SK-N-SH treated with all-trans-retinoic acid at 6 μM for 48 hours (cell line): ENCODE data around the gene HSPG2.

Experiments
- ATAC-seq: fragments of 200-7000 bp; cut with Tn5 transposase; 3 replicates; pipeline ENCODE4 v1.9.1; 2020; ENCODE audit warnings: mild to moderate bottlenecking, moderate library complexity
- CSDC2 ChIP-seq: fragments of 250-450 bp; sonication (Bioruptor Pico); IDR thresholded peaks from 2 replicates; pipeline ENCODE4 v1.5.0; 2020; ENCODE audit warnings: mild to moderate bottlenecking, moderate library complexity
- ESRRG ChIP-seq: fragments of 250-450 bp; sonication (Bioruptor Pico); IDR thresholded peaks from 2 replicates; pipeline ENCODE4 v1.6.1; 2021; ENCODE audit warnings: mild to moderate bottlenecking
- GLIS3 ChIP-seq: fragments of 250-450 bp; sonication (Bioruptor Pico); IDR thresholded peaks from 2 replicates; pipeline ENCODE4 v1.5.0; 2020; ENCODE audit warnings: mild to moderate bottlenecking, moderate library complexity
- ISL1 ChIP-seq: fragments of 250-450 bp; sonication (Bioruptor Pico); IDR thresholded peaks from 2 replicates; pipeline ENCODE4 v2.1.2; 2022; ENCODE audit warnings: mild to moderate bottlenecking, moderate library complexity
- OSR1 ChIP-seq: fragments of 250-450 bp; sonication (Bioruptor Pico); IDR thresholded peaks from 2 replicates; pipeline ENCODE4 v1.8.0; 2022; ENCODE audit warnings: moderate library complexity, mild to moderate bottlenecking, inconsistent platforms
- PPARA ChIP-seq: fragments of 250-450 bp; sonication (Bioruptor Pico); IDR thresholded peaks from 2 replicates; pipeline ENCODE4 v1.5.0; 2020; ENCODE audit warnings: mild to moderate bottlenecking, borderline replicate concordance
- RARB ChIP-seq: fragments of 250-450 bp; sonication (Bioruptor Pico); IDR thresholded peaks from 2 replicates; pipeline ENCODE4 v1.8.0; 2021; ENCODE audit warnings: mild to moderate bottlenecking, moderate library complexity
- TCF4 ChIP-seq: fragments of 250-450 bp; sonication (Bioruptor Pico); IDR thresholded peaks from 2 replicates; pipeline ENCODE4 v1.8.0; 2021; ENCODE audit warnings: mild to moderate bottlenecking, moderate library complexity, borderline replicate concordance
- ZC3H10 ChIP-seq: fragments of 250-450 bp; sonication (Bioruptor Pico); IDR thresholded peaks from 2 replicates; pipeline ENCODE4 v1.5.1; 2021; ENCODE audit warnings: mild to moderate bottlenecking, moderate library complexity
- ZFP30 ChIP-seq: fragments of 450-650 bp; formaldehyde crosslinking; IDR thresholded peaks from 2 replicates; pipeline ENCODE4 v1.5.0; 2022; ENCODE audit warnings: mild to moderate bottlenecking, moderate library complexity
- ZNF70 ChIP-seq: fragments of 450-650 bp; formaldehyde crosslinking; IDR thresholded peaks from 2 replicates; pipeline ENCODE4 v1.5.0; 2020; ENCODE audit warnings: mild to moderate bottlenecking, moderate library complexity
- ZNF8 ChIP-seq: fragments of 450-650 bp; formaldehyde crosslinking; IDR thresholded peaks from 2 replicates; pipeline ENCODE4 v1.5.0; 2020; ENCODE audit warnings: mild to moderate bottlenecking, moderate library complexity
- TF ChIP-seq, protein P1 (sequence below): fragments of 250-450 bp; sonication (Bioruptor Pico); IDR thresholded peaks from 2 replicates; pipeline ENCODE4 v1.8.0; 2020; ENCODE audit warnings: mild to moderate bottlenecking, moderate library complexity, borderline replicate concordance
- TF ChIP-seq, protein P2 (sequence below): fragments of 250-450 bp; sonication (Bioruptor Pico); IDR thresholded peaks from 2 replicates; pipeline ENCODE4 v1.5.0; 2020; ENCODE audit warnings: mild to moderate bottlenecking, moderate library complexity

The HSPG2 gene

DNA sequence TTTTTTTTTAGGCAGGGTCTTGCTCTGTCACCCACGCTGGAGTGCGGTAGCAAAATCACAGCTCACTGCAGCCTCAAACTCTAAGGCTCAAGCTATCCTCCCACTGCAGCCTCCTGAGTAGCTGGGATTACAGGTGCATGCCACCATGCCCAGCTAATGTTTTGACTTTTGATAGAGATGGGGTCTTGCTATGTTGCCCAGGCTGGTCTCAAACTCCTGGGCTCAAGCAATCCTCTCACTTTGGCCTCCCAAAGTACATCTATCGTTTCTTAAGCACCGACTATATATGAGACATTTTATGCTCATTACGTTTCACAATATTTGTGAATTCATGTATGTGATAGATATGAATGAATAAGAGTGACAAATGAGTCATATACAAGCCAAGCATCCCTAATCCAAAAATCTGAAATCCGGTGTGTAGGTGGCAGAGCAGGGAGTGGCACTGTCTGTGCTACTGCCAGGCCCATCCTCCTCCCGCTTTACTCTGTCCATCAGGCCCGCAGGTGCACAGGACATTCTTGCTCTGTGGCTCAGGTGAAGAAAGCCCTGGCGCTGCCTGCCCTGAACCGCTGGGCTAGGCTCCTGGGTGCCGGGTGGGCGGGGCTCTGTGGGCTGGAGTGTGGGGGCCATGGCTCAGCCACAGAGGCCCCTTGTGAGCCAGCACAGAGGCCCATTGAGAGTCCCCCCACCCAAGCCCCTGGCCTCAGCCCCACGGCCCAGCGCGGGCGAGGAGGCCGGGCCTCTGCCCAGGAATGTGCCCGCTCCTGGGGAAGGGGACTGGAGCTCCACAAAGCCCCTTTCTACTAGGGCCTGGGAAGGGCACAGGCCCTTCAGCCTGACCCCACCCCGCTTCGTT lies 45.3 kb downstream of the HSPG2 start (continued):
- TF ChIP-seq ZC3H10 (CRISPR knock-in tag), result no peak
- TF ChIP-seq PPARA (CRISPR knock-in tag), result no peak
- TF ChIP-seq, protein P1, sequence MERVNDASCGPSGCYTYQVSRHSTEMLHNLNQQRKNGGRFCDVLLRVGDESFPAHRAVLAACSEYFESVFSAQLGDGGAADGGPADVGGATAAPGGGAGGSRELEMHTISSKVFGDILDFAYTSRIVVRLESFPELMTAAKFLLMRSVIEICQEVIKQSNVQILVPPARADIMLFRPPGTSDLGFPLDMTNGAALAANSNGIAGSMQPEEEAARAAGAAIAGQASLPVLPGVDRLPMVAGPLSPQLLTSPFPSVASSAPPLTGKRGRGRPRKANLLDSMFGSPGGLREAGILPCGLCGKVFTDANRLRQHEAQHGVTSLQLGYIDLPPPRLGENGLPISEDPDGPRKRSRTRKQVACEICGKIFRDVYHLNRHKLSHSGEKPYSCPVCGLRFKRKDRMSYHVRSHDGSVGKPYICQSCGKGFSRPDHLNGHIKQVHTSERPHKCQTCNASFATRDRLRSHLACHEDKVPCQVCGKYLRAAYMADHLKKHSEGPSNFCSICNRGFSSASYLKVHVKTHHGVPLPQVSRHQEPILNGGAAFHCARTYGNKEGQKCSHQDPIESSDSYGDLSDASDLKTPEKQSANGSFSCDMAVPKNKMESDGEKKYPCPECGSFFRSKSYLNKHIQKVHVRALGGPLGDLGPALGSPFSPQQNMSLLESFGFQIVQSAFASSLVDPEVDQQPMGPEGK (CRISPR knock-in tag), result no peak

DNA sequence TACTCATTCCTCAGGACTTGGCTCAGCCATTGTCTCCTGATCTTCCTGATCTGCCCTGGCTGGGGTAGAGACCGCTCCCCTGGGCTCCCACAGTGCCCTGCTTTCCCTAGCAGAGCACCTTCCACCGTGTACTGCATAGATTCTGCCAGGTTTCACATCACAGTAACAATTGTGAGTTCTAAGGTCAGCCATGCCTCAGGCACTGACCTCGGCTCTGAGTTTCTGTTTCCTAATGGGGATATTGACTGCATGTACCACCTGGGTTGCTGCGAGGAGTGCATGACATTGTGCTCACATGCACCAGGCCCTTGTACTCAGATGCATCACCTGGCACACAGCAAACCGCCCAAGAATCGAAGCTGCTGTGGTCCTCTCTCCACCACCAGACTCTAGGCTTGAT lies 46.0 kb downstream of the HSPG2 start:
- ATAC-seq, result no peak
- TF ChIP-seq, protein P1 (CRISPR knock-in tag), result no peak
- TF ChIP-seq, protein P2, sequence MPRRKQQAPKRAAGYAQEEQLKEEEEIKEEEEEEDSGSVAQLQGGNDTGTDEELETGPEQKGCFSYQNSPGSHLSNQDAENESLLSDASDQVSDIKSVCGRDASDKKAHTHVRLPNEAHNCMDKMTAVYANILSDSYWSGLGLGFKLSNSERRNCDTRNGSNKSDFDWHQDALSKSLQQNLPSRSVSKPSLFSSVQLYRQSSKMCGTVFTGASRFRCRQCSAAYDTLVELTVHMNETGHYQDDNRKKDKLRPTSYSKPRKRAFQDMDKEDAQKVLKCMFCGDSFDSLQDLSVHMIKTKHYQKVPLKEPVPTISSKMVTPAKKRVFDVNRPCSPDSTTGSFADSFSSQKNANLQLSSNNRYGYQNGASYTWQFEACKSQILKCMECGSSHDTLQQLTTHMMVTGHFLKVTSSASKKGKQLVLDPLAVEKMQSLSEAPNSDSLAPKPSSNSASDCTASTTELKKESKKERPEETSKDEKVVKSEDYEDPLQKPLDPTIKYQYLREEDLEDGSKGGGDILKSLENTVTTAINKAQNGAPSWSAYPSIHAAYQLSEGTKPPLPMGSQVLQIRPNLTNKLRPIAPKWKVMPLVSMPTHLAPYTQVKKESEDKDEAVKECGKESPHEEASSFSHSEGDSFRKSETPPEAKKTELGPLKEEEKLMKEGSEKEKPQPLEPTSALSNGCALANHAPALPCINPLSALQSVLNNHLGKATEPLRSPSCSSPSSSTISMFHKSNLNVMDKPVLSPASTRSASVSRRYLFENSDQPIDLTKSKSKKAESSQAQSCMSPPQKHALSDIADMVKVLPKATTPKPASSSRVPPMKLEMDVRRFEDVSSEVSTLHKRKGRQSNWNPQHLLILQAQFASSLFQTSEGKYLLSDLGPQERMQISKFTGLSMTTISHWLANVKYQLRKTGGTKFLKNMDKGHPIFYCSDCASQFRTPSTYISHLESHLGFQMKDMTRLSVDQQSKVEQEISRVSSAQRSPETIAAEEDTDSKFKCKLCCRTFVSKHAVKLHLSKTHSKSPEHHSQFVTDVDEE (CRISPR knock-in tag), result no peak
- TF ChIP-seq CSDC2 (CRISPR knock-in tag) (no peak), RARB (no peak)

DNA sequence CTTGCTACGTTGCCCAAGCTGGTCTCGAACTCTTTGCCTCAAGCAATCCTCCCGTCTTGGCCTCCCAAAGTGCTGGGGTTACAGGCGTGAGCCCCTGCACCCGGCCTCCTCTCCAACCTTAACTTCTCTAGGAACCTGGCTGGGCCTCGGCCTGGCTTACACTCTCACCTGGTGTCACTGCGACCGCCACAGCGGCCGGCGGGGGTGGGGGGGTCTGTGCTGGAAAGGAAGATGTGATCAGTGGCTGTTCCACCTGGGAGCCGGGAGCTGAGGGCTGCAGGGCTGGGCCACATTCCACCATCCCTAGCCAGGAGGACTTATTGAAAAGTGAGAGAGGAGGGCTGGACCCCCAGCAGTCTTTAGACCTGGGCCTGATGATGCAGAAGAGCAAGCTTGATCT lies 48.6 kb downstream of the HSPG2 start:
- ATAC-seq, result no peak
- TF ChIP-seq ZFP30 (CRISPR knock-in tag), result no peak
- TF ChIP-seq ESRRG (CRISPR knock-in tag), result no peak
- TF ChIP-seq GLIS3, result no peak
- TF ChIP-seq, protein P1 (CRISPR knock-in tag), result no peak
- no peak for TF ChIP-seq TCF4 (CRISPR knock-in tag)
- TF ChIP-seq, protein P2 (CRISPR knock-in tag), result no peak
- no peak for TF ChIP-seq ZNF70 (CRISPR knock-in tag)
- TF ChIP-seq ISL1 (CRISPR knock-in tag), result no peak
- TF ChIP-seq OSR1 (CRISPR knock-in tag), result no peak
- TF ChIP-seq ZC3H10 (CRISPR knock-in tag), result no peak
- no peak for TF ChIP-seq PPARA (CRISPR knock-in tag)
- no peak for TF ChIP-seq RARB
- TF ChIP-seq ZNF8 (CRISPR knock-in tag), result no peak
- TF ChIP-seq, all 23 proteins: peak for 0

DNA sequence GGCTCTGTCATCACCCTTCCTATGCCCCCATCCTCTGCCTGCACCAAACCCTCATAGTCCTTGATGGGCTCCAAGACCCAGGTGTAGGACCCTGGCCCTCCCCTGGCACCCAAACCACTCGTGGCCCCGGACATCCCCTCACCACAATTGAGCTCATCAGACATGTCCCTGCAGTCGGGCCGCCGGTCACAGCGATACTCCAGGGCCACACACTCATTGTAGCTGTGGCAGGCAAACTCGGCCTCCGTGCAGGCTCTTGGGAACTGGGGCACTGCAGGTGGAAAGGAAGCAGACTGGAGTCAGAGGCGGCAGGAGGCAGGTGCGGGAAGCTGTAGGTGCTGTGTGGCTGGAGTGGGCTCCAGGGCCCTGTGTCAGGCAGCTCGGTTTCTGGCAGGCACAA lies 49.3 kb downstream of the HSPG2 start:
- TF ChIP-seq ZNF8 (CRISPR knock-in tag), result no peak
- TF ChIP-seq PPARA (CRISPR knock-in tag), result no peak
- no peak for TF ChIP-seq GLIS3
- no peak for TF ChIP-seq ESRRG (CRISPR knock-in tag)
- no peak for ATAC-seq
